Adrenal gland (tissue), 5 donors: Measurements from ENCODE around the gene MATK.

ENCODE experiments used
- CTCF ChIP-seq, 6 experiments: fragments of 450-650 bp in 4 of 6; fragments of 200-600 bp in 2 of 6; sonication (generic) in 1 of 6; IDR thresholded peaks; 1 replicate in 5 of 6; 2 replicates in 1 of 6; pipeline versions ENCODE4 v1.5.1 to v1.8.0; 2016 to 2021; ENCODE audit warnings: antibody characterized with exemption in 6 of 6, mild to moderate bottlenecking in 2 of 6, moderate library complexity in 1 of 6
- POLR2A ChIP-seq, 2 donors: fragments of 450-650 bp; IDR thresholded peaks; one replicate each; pipeline ENCODE4 v1.6.1; 2017; ENCODE audit warnings: antibody characterized with exemption in 2 of 2, mild to moderate bottlenecking in 2 of 2, moderate library complexity in 1 of 2
- donor health status: DM: no; HTN: no; CAD: no.

DNA sequence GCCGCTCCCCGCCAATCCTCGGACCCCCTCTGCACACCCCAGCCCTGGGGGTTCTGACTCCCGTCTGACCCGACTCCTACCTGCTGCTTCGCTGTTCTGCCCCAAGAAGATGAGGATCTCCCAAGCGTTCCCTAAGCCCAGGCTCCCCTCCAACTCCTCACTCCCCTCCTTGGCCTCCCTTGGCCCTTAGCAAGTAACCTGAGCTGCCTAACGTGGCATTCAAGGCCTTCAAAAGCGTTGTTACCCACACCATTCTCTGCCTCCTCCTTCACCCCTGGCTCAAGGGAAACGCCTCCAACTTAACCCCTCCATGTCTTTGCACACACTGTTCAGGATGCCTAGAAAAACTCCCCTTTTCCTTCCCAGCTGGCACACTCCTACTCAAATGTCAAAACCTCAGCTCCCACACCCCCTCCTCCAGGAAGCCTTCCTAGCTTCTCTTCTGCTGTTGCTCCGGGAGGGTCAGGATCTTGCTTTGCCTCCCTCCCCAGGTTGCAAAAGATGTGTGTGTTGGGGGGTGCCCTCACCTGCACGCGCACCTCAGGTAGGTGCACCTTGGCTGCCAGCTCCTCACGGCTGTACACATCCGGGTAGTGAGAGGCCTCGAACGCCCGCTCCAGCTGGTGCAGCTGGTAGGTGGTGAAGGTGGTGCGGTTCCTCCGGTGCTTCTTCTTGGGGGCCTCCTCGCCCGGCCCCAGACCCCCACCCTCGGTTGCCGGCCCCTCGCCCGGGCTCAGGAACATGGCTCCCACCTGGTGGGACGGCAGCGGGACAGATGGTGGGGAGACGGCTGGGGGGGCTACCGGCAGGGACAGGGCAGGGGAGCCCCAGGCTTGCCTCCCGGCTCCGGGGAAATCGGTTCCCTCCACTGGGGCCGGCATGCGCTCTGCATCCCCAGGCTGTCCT, 14.9 kb downstream of the MATK start:
- TF ChIP-seq CTCF (IDR thresholded peaks at IDR 0.05) (no peak), POLR2A (IDR thresholded peaks at IDR 0.05) (no peak)
